Measurements from ENCODE around the gene SUCLG2. TPM values are rescaled to one million over a fixed set of nuclear protein-coding genes. Genes with fewer than 3 reads are reported as not detected.

SUCLG2 gene
- total RNA-seq, 4 donors from 2014 or later: 38.7 to 42.9 (median 41.3) TPM

DNA sequence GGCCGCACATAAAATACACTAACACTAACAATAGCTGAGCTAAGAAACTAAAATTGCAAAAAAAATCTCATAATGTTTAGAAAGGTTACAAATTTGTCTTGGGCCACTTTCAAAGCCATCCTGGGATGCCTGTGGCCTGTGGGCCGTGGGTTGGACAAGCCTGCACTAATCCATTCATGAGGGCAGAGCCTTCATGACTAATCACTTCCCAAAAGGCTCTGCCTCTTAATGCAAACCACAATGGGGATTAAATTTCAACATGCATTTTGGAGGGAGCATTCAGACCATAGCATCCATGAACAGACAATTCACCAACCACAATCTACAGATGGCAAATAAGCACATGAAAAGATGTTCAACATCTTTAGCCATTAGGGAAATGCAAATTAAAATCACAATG, 128.2 kb downstream of the SUCLG2 start:
- TF ChIP-seq POLR2A (IDR thresholded peaks at IDR 0.05): no peak
- TF ChIP-seq, protein P1, sequence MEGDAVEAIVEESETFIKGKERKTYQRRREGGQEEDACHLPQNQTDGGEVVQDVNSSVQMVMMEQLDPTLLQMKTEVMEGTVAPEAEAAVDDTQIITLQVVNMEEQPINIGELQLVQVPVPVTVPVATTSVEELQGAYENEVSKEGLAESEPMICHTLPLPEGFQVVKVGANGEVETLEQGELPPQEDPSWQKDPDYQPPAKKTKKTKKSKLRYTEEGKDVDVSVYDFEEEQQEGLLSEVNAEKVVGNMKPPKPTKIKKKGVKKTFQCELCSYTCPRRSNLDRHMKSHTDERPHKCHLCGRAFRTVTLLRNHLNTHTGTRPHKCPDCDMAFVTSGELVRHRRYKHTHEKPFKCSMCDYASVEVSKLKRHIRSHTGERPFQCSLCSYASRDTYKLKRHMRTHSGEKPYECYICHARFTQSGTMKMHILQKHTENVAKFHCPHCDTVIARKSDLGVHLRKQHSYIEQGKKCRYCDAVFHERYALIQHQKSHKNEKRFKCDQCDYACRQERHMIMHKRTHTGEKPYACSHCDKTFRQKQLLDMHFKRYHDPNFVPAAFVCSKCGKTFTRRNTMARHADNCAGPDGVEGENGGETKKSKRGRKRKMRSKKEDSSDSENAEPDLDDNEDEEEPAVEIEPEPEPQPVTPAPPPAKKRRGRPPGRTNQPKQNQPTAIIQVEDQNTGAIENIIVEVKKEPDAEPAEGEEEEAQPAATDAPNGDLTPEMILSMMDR (IDR thresholded peaks at IDR 0.05): no peak
- H3K4me3 ChIP-seq (ENCODE audit: low read depth, poor library complexity, severe bottlenecking): no peak overlapping the region
- DNase-seq (ENCODE audit: low spot score in 2 of 2): no peak
- WGBS, 2 donors: 76 to 82% methylated on average over 2 of the region's 2 CpGs
- intact Hi-C loops (cut with DNase I; ENCODE audit: low total_unique reads): no loop called here

DNA sequence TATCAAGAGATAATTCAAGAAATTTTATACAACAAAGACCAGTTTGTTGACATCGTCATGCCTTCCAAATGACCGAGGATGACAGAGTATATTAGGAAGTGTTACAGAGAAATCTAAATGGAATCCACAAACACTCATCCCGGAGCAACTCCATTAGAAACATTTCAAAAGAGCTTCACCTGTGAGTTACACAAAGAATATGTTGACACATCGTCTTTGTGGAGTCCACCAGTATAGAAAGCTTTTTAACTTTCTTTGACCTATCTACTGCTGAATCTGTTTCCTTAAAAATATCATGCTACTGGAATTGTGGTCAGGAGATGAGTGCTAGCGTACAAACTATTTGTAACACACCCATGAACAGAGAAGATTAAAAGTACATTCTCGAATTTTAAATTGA, 130.4 kb downstream of the SUCLG2 start:
- WGBS, 2 donors: 93 to 97% methylated on average over 6 of the region's 6 CpGs
- intact Hi-C loops (cut with DNase I; ENCODE audit: low total_unique reads): no loop called here
- no peak overlapping the region for H3K4me3 ChIP-seq (ENCODE audit: low read depth, poor library complexity, severe bottlenecking)
- TF ChIP-seq, protein P1 (IDR thresholded peaks at IDR 0.05): no peak
- TF ChIP-seq POLR2A (IDR thresholded peaks at IDR 0.05): no peak
- DNase-seq (ENCODE audit: low spot score in 2 of 2): no peak

GRCh38 chr3:67522081-67522480, 132.3 kb downstream of the SUCLG2 start:
- TF ChIP-seq POLR2A (IDR thresholded peaks at IDR 0.05): no peak
- TF ChIP-seq, protein P1 (IDR thresholded peaks at IDR 0.05): no peak
- no peak for DNase-seq (ENCODE audit: low spot score in 2 of 2)
- 93 to 96% methylated on average over 4 of the region's 4 CpGs for WGBS, 2 donors
- intact Hi-C loops (cut with DNase I; ENCODE audit: low total_unique reads): no loop called here
- H3K4me3 ChIP-seq (ENCODE audit: low read depth, poor library complexity, severe bottlenecking): no peak overlapping the region

DNA sequence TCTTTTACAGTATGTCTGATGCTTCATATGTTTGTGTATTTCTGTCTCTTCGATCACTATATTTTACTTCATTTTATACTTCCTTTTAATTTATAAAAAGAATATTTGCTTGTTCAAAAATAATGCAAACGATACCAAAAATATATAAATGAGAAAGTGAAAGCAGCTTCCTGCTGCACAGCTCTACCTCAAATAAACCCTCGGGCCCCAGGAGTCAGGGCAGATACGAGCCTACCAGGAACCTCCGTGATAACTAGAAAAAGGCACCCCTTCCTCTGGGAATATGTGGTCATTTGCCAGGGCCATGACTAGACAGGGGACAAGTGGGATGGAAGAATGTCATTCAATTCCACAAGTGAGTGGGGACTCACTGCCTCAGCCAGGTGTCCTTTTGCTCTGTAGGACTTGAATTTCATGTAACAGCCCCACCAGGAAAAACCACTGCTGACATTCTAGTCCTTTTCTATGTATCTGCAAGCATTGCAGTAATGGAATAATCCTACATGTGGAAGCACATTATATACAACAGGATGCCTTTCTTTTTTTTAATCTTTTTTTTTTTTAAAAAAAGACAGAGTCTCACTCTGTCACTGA, 133.3 kb downstream of the SUCLG2 start:
- 81 to 93% methylated on average over 5 of the region's 5 CpGs for WGBS, 2 donors
- intact Hi-C loops (cut with DNase I; ENCODE audit: low total_unique reads): no loop called here

DNA sequence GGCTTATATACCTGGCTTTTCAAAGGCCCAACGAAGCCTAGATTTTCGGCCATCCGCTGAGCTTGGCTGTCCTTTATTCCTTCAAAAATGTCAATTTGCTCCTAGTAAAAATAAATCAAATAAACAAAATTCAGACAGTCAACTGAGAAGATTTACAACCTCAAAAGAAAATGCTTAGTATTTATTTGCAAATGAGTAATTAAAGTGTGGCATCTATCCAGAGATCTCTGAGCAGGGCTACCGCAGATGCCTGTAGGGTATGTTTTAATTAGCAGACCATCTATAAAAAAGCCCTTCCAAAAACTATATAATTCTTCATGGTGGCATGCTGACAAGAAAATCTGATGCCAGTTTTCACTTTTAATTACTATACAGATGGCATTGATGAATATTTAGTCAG, 136.2 kb downstream of the SUCLG2 start:
- no peak for DNase-seq (ENCODE audit: low spot score in 2 of 2)
- 46 to 54% methylated on average over 4 of the region's 4 CpGs for WGBS, 2 donors
- H3K4me3 ChIP-seq (ENCODE audit: low read depth, poor library complexity, severe bottlenecking): no peak overlapping the region
- TF ChIP-seq, protein P1 (IDR thresholded peaks at IDR 0.05): no peak
- no peak for TF ChIP-seq POLR2A (IDR thresholded peaks at IDR 0.05)
- intact Hi-C loops (cut with DNase I; ENCODE audit: low total_unique reads): no loop called here

More for the DNA sequence above, 133.3 kb downstream of the SUCLG2 start:
- H3K4me3 ChIP-seq (ENCODE audit: low read depth, poor library complexity, severe bottlenecking): no peak overlapping the region
- DNase-seq (ENCODE audit: low spot score in 2 of 2): no peak
- TF ChIP-seq, protein P1 (IDR thresholded peaks at IDR 0.05): no peak
- TF ChIP-seq POLR2A (IDR thresholded peaks at IDR 0.05): no peak

- no peak for DNase-seq (ENCODE audit: low spot score in 2 of 2)
- intact Hi-C loops (cut with DNase I; ENCODE audit: low total_unique reads): no loop called here
- no peak for TF ChIP-seq POLR2A (IDR thresholded peaks at IDR 0.05)
- TF ChIP-seq, protein P1 (IDR thresholded peaks at IDR 0.05): no peak
- WGBS, 2 donors: 41 to 51% methylated on average over 2 of the region's 2 CpGs
- H3K4me3 ChIP-seq (ENCODE audit: low read depth, poor library complexity, severe bottlenecking): no peak overlapping the region
Observed at GRCh38 chr3:67517781-67518180, 136.6 kb downstream of the SUCLG2 start.
